Spleen (tissue), 11 donors: Measurements from ENCODE around the gene DDX41. TPM values are rescaled to one million over a fixed set of nuclear protein-coding genes. Genes with fewer than 3 reads are reported as not detected.

Source experiments
- DNase-seq: peaks from one replicate; pipeline ENCODE4 v3.0.0-alpha.2; 2020
- H3K27ac ChIP-seq, 8 donors: fragments of 200-600 bp; sonication (generic) in 7 of 8; 1 replicate in 4 of 8; 2 replicates in 4 of 8; pipeline versions ENCODE4 v1.5.0 to v1.8.0; 2016 to 2021; ENCODE audit warnings: inconsistent platforms in 4 of 8, mild to moderate bottlenecking in 4 of 8, moderate library complexity in 1 of 8
- H3K27me3 ChIP-seq, 7 donors: fragments of 200-600 bp; sonication (generic) in 6 of 7; replicated peaks in 1 of 7; 1 replicate in 4 of 7; 2 replicates in 3 of 7; pipeline versions ENCODE4 v1.5.0 to v1.8.0; 2016 to 2021; ENCODE audit warnings: inconsistent platforms in 3 of 7, mild to moderate bottlenecking in 1 of 7
- H3K36me3 ChIP-seq, 6 donors: fragments of 200-600 bp; sonication (generic) in 5 of 6; 1 replicate in 4 of 6; 2 replicates in 2 of 6; pipeline versions ENCODE4 v1.5.0 to v1.8.0; 2016 to 2021; ENCODE audit warnings: inconsistent platforms in 2 of 6
- H3K4me1 ChIP-seq, 6 donors: fragments of 200-600 bp; sonication (generic) in 5 of 6; 1 replicate in 3 of 6; 2 replicates in 3 of 6; pipeline versions ENCODE4 v1.5.0 to v1.8.0; 2016 to 2021; ENCODE audit warnings: inconsistent platforms in 3 of 6
- H3K4me3 ChIP-seq, 8 donors: fragments of 200-600 bp; sonication (generic) in 7 of 8; 1 replicate in 4 of 8; 2 replicates in 4 of 8; pipeline versions ENCODE4 v1.5.0 to v1.8.0; 2016 to 2021; ENCODE audit warnings: inconsistent platforms in 4 of 8, mild to moderate bottlenecking in 4 of 8, moderate library complexity in 2 of 8
- H3K9me3 ChIP-seq, 8 donors: fragments of 200-600 bp; sonication (generic) in 7 of 8; 1 replicate in 4 of 8; 2 replicates in 4 of 8; pipeline versions ENCODE4 v1.5.0 to v1.8.0; 2016 to 2021; ENCODE audit warnings: inconsistent platforms in 4 of 8
- POLR2A ChIP-seq, 3 donors: fragments of 450-650 bp; IDR thresholded peaks; one replicate each; pipeline ENCODE4 v1.5.1; 2017; ENCODE audit warnings: antibody characterized with exemption in 3 of 3, mild to moderate bottlenecking in 1 of 3
- POLR2AphosphoS5 ChIP-seq, 3 donors: sonication (generic); formaldehyde crosslinking; IDR thresholded peaks; one replicate each; pipeline ENCODE4 v1.5.1; 2017; ENCODE audit warnings: antibody characterized with exemption in 3 of 3
- WGBS, 5 donors: extraction: QIAGEN DNeasy Blood & Tissue Kit in 3 of 5; methylation state at CpG; one replicate each; pipeline versions ENCODE4 v1.1.5 to v1.1.7; 2013 to 2018; 5-methylcytosine and 5-hydroxymethylcytosine counted together
- intact Hi-C: fragments of 100-400 bp; cut with DNase I; formaldehyde crosslinking; loops from one replicate; pipeline ENCODE4 v1.15.0; 2023; ENCODE audit warnings: low total_unique reads
- polyA plus RNA-seq, 3 donors: library from polyadenylated mRNA; stranded (reverse); fragments of 200-250 nt; gene quantifications; one replicate each; pipeline ENCODE4 v1.2.1, GENCODE V29; 2013
- total RNA-seq, 7 donors: library from RNA; depleted of rRNA in 3 of 7; stranded (reverse); fragments of >200 nt in 3 of 7; fragmentation: NEBNext Ultra II Directional in 4 of 7; extraction: Animal tissue kit (Norgen Biotek cat#: 25700) in 4 of 7; gene quantifications; one replicate each; pipeline versions ENCODE4 v1.1.0 to v1.2.1, GENCODE V29; 2016 to 2021
- TF ChIP-seq, protein P1 (sequence below), 11 experiments: fragments of 200-600 bp in 7 of 11; fragments of 450-650 bp in 4 of 11; sonication (generic) in 4 of 11; IDR thresholded peaks in 8 of 11; conservative IDR thresholded peaks in 3 of 11; 1 replicate in 7 of 11; 2 replicates in 4 of 11; pipeline versions ENCODE4 v1.4.0 to v1.8.0; 2016 to 2021; ENCODE audit warnings: antibody characterized with exemption in 11 of 11, inconsistent platforms in 4 of 11, mild to moderate bottlenecking in 1 of 11
- donor health status: healthy with polysubstance abuse.
- donor health status: DM: no; HTN: no; CAD: no; lungs with moderate emphysema.
- donor health status: DM: no; HTN: no; CAD: no.
- donor health status: Bipolar disorder and iron deficiency.
- donor health status: healthy.
- donor health status: DM: no; HTN: no; CAD: no.
- donor health status: DM: yes; HTN: yes; CAD: no.

The DDX41 gene
- total and polyA plus RNA-seq, 10 donors = 68.9 to 126 (median 92.4) TPM

DNA sequence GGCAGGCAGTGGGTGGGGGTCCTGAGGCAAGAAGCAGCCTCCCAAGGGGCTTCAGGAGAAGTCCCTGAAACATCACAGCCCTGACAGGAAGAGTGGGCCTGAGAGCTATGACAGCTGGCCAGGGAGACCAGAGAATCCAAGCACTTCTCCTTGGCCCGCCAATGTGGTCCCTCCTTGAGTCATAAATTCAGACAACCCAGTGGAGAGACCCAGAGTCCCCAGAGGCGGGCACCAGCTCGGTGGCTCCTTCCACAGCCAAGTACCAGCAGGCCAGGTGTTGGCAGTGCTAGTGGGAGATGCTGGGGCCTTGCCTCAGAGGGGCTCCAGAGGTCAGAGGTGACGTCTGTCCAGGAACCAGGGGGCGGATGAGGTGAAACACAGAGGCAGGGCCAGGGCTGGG lies 5.6 kb downstream of the DDX41 start:
- Histone ChIP-seq H3K9me3 (no peaks in the 10 kb centered on the region), H3K27ac (peak overlapping the region; percentile 74 to 99 (median 93)), H3K36me3 (peaks cover 0 to 81% (median 54%) of the 10 kb centered on the region in 6 donors), H3K27me3 (no peaks in the 10 kb centered on the region), H3K4me3 (peak overlapping the region in 3 of 8 donors; percentile 55 to 86 (median 57)), H3K4me1 (peaks cover 7 to 91% (median 61%) of the 10 kb centered on the region in 6 donors)
- TF ChIP-seq POLR2A (IDR thresholded peaks at IDR 0.05) (no peak), POLR2AphosphoS5 (IDR thresholded peaks at IDR 0.05) (peak in 1 of 3 donors; percentile 13)
- intact Hi-C loops = no loop called here
- DNase-seq = peak; percentile 81
- 69 to 77% (median 74%) methylated on average over 4 to 5 of the region's 5 CpGs for WGBS, 5 donors

GRCh38 chr5:177510567-177511053 lies 6.2 kb downstream of the DDX41 start:
- intact Hi-C loops = no loop called here
- WGBS, 5 donors = 40 to 65% (median 53%) methylated on average over 13 to 15 of the region's 15 CpGs
- DNase-seq = peak; percentile 92
- H3K9me3 ChIP-seq = no peaks in the 10 kb centered on the region
- TF ChIP-seq, protein P1, sequence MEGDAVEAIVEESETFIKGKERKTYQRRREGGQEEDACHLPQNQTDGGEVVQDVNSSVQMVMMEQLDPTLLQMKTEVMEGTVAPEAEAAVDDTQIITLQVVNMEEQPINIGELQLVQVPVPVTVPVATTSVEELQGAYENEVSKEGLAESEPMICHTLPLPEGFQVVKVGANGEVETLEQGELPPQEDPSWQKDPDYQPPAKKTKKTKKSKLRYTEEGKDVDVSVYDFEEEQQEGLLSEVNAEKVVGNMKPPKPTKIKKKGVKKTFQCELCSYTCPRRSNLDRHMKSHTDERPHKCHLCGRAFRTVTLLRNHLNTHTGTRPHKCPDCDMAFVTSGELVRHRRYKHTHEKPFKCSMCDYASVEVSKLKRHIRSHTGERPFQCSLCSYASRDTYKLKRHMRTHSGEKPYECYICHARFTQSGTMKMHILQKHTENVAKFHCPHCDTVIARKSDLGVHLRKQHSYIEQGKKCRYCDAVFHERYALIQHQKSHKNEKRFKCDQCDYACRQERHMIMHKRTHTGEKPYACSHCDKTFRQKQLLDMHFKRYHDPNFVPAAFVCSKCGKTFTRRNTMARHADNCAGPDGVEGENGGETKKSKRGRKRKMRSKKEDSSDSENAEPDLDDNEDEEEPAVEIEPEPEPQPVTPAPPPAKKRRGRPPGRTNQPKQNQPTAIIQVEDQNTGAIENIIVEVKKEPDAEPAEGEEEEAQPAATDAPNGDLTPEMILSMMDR (IDR thresholded peaks at IDR 0.05 in 8 of 11, conservative IDR thresholded peaks at IDR 0.05 in 3 of 11) = peak in 1 of 11 experiments; percentile 11
- TF ChIP-seq POLR2AphosphoS5 (IDR thresholded peaks at IDR 0.05) = peak; percentile 83 to 92 (median 89)
- peak in 1 of 3 donors; percentile 32 for TF ChIP-seq POLR2A (IDR thresholded peaks at IDR 0.05)
- H3K4me1 ChIP-seq = peaks cover 1 to 91% (median 56%) of the 10 kb centered on the region in 6 donors
- peaks cover 0 to 84% (median 53%) of the 10 kb centered on the region in 6 donors for H3K36me3 ChIP-seq
- peak overlapping the region; percentile 74 to 99 (median 93) for H3K27ac ChIP-seq
- H3K4me3 ChIP-seq = peak overlapping the region in 5 of 8 donors; percentile 54 to 86 (median 57)
- no peaks in the 10 kb centered on the region for H3K27me3 ChIP-seq

GRCh38 chr5:177509991-177510566 lies 6.7 kb downstream of the DDX41 start:
- 37 to 51% (median 40%) methylated on average over 11 of the region's 11 CpGs for WGBS, 5 donors
- TF ChIP-seq POLR2A (IDR thresholded peaks at IDR 0.05) (no peak), POLR2AphosphoS5 (IDR thresholded peaks at IDR 0.05) (no peak)
- TF ChIP-seq, protein P1 (IDR thresholded peaks at IDR 0.05 in 8 of 11, conservative IDR thresholded peaks at IDR 0.05 in 3 of 11) = no peak
- H3K36me3 ChIP-seq = peaks cover 0 to 84% (median 52%) of the 10 kb centered on the region in 6 donors
- H3K27ac ChIP-seq = peak overlapping the region; percentile 74 to 99 (median 93)
- peak overlapping the region; percentile 4 to 86 (median 54) for H3K4me3 ChIP-seq
- intact Hi-C loops = no loop called here
- H3K9me3 ChIP-seq = no peaks in the 10 kb centered on the region
- peak; percentile 90 for DNase-seq
- H3K4me1 ChIP-seq = peaks cover 0 to 91% (median 51%) of the 10 kb centered on the region in 6 donors
- H3K27me3 ChIP-seq = no peaks in the 10 kb centered on the region

- Histone ChIP-seq H3K27me3 (no peaks in the 10 kb centered on the region), H3K36me3 (peaks cover 0 to 84% (median 52%) of the 10 kb centered on the region in 6 donors), H3K9me3 (no peaks in the 10 kb centered on the region), H3K4me1 (peaks cover 0 to 91% (median 46%) of the 10 kb centered on the region in 6 donors), H3K4me3 (peak within 1 kb of the TSS; percentile 38 to 86 (median 54)), H3K27ac (peak within 1 kb of the TSS; percentile 74 to 99 (median 93))
- WGBS, 5 donors = 9 to 15% (median 12%) methylated on average over 6 to 20 of the region's 20 CpGs
- intact Hi-C loops = no loop called here
- TF ChIP-seq POLR2A (IDR thresholded peaks at IDR 0.05) = peak in 1 of 3 donors; percentile 3
- peak; percentile 62 to 79 (median 69) for TF ChIP-seq POLR2AphosphoS5 (IDR thresholded peaks at IDR 0.05)
- TF ChIP-seq, protein P1 (IDR thresholded peaks at IDR 0.05 in 8 of 11, conservative IDR thresholded peaks at IDR 0.05 in 3 of 11) = peak in 3 of 11 experiments; percentile 9 to 30 (median 23)
- peak; percentile 93 for DNase-seq
These were observed 7.3 kb downstream of the DDX41 start, which contains the start of gene DOK3 for GRCh38 chr5:177509381-177509951. TSS of gene DOK3 (minus strand) at chr5:177509826. CDS start at chr5:177509540, 286 bp downstream.
